H9 (cell line): ENCODE data around the gene UBE2V1. TPM values are rescaled to one million over a fixed set of nuclear protein-coding genes. Genes with fewer than 3 reads are reported as not detected.

Source experiments
- DNase-seq: peaks from one replicate; pipeline ENCODE4 v3.0.0-alpha.2; 2017
- H2AFZ ChIP-seq: one replicate; pipeline ENCODE4 v1.6.1; 2013; ENCODE audit warnings: mild to moderate bottlenecking, low read length, control low read depth, moderate library complexity
- H2AK5ac ChIP-seq: 2 replicates; pipeline ENCODE4 v1.6.1; 2013; ENCODE audit warnings: low read length, control low read depth, mixed read lengths; ENCODE audit not compliant: insufficient read length
- H2BK120ac ChIP-seq: one replicate; pipeline ENCODE4 v1.6.1; 2013; ENCODE audit warnings: low read depth, mild to moderate bottlenecking, low read length, control low read depth, inconsistent platforms; ENCODE audit not compliant: poor library complexity, severe bottlenecking
- H2BK12ac ChIP-seq: 2 replicates; pipeline ENCODE4 v1.6.1; 2013; ENCODE audit warnings: low read length, control low read depth, mixed read lengths, low read depth; ENCODE audit not compliant: insufficient read length
- H2BK15ac ChIP-seq: 2 replicates; pipeline ENCODE4 v1.6.1; 2013; ENCODE audit warnings: low read depth, low read length, control low read depth
- H2BK20ac ChIP-seq: one replicate; pipeline ENCODE4 v1.6.1; 2013; ENCODE audit warnings: low read depth, mild to moderate bottlenecking, low read length, control low read depth, inconsistent platforms; ENCODE audit not compliant: poor library complexity, severe bottlenecking
- H2BK5ac ChIP-seq: 2 replicates; pipeline ENCODE4 v1.6.1; 2013; ENCODE audit warnings: low read length, control low read depth, mixed read lengths; ENCODE audit not compliant: insufficient read length
- H3K14ac ChIP-seq: 2 replicates; pipeline ENCODE4 v1.6.1; 2013; ENCODE audit warnings: low read length, control low read depth; ENCODE audit not compliant: insufficient read depth
- H3K18ac ChIP-seq: 2 replicates; pipeline ENCODE4 v1.6.1; 2013; ENCODE audit warnings: low read depth, mild to moderate bottlenecking, mixed read lengths, low read length, control low read depth; ENCODE audit not compliant: insufficient read length
- H3K23ac ChIP-seq: 2 replicates; pipeline ENCODE4 v1.6.1; 2013; ENCODE audit warnings: low read length, control low read depth, mixed read lengths, low read depth; ENCODE audit not compliant: insufficient read length
- H3K23me2 ChIP-seq: 2 replicates; pipeline ENCODE4 v1.6.1; 2013; ENCODE audit warnings: low read depth, mild to moderate bottlenecking, mixed read lengths, low read length, control low read depth; ENCODE audit not compliant: insufficient read length, poor library complexity, severe bottlenecking
- H3K27ac ChIP-seq: 2 replicates; pipeline ENCODE4 v1.5.1; 2013; ENCODE audit warnings: low read length, control low read depth, mixed read lengths, low read depth; ENCODE audit not compliant: insufficient read length
- H3K27me3 ChIP-seq: 2 replicates; pipeline ENCODE4 v1.6.1; 2013; ENCODE audit warnings: low read length, control low read depth, inconsistent platforms; ENCODE audit not compliant: insufficient read depth
- H3K4ac ChIP-seq: 2 replicates; pipeline ENCODE4 v1.6.1; 2013; ENCODE audit warnings: low read depth, mild to moderate bottlenecking, control low read depth, inconsistent platforms, low read length, moderate library complexity
- H3K4me1 ChIP-seq: 2 replicates; pipeline ENCODE4 v1.6.1; 2013; ENCODE audit warnings: low read length, control low read depth, inconsistent platforms; ENCODE audit not compliant: insufficient read depth
- H3K4me2 ChIP-seq: 2 replicates; pipeline ENCODE4 v1.6.1; 2013; ENCODE audit warnings: low read length, control low read depth, mixed read lengths; ENCODE audit not compliant: insufficient read length, insufficient read depth
- H3K56ac ChIP-seq: 2 replicates; pipeline ENCODE4 v1.6.1; 2013; ENCODE audit warnings: low read depth, mild to moderate bottlenecking, mixed read lengths, low read length, control low read depth; ENCODE audit not compliant: insufficient read length
- H3K79me1 ChIP-seq: 2 replicates; pipeline ENCODE4 v1.6.1; 2013; ENCODE audit warnings: low read depth, mild to moderate bottlenecking, moderate library complexity, low read length, control low read depth, inconsistent platforms; ENCODE audit not compliant: insufficient read depth, poor library complexity, severe bottlenecking
- H3K79me2 ChIP-seq: 2 replicates; pipeline ENCODE4 v1.6.1; 2013; ENCODE audit warnings: low read length, control low read depth, inconsistent platforms; ENCODE audit not compliant: insufficient read depth
- H3K9ac ChIP-seq: 2 replicates; pipeline ENCODE4 v1.6.1; 2013; ENCODE audit warnings: low read length, control low read depth, mixed read lengths; ENCODE audit not compliant: insufficient read length; ENCODE audit errors: extremely low read depth
- H3K9me3 ChIP-seq: one replicate; pipeline ENCODE4 v1.6.1; 2013; ENCODE audit warnings: low read depth, low read length, inconsistent platforms; ENCODE audit not compliant: control insufficient read depth
- H3T11ph ChIP-seq: one replicate; pipeline ENCODE4 v1.6.1; 2013; ENCODE audit warnings: mild to moderate bottlenecking, low read length, control low read depth, inconsistent platforms
- H4K20me1 ChIP-seq: one replicate; pipeline ENCODE4 v1.6.1; 2013; ENCODE audit not compliant: control insufficient read depth, insufficient read length, insufficient read depth
- H4K5ac ChIP-seq: 2 replicates; pipeline ENCODE4 v1.6.1; 2013; ENCODE audit warnings: low read depth, mild to moderate bottlenecking, mixed read lengths, low read length, control low read depth; ENCODE audit not compliant: insufficient read length
- H4K8ac ChIP-seq: replicated peaks from 2 replicates; pipeline ENCODE4 v1.6.1; 2013; ENCODE audit warnings: low read length, control low read depth, mixed read lengths, low read depth; ENCODE audit not compliant: insufficient read length
- H4K91ac ChIP-seq: 2 replicates; pipeline ENCODE4 v1.6.1; 2013; ENCODE audit warnings: low read depth, mild to moderate bottlenecking, moderate library complexity, mixed read lengths, low read length, control low read depth; ENCODE audit not compliant: insufficient read length
- H3K27ac Mint-ChIP-seq, 3 experiments: 2 replicates in 2 of 3; 3 replicates in 1 of 3; pipeline ENCODE4 v1.8.0; 2020 to 2021; ENCODE audit warnings: mixed read lengths in 3 of 3, mild to moderate bottlenecking in 1 of 3, moderate library complexity in 1 of 3
- H3K27me3 Mint-ChIP-seq: 2 replicates; pipeline ENCODE4 v1.8.0; 2021; ENCODE audit warnings: low read depth, mild to moderate bottlenecking, moderate library complexity, mixed read lengths
- H3K36me3 Mint-ChIP-seq, 3 experiments: 2 replicates in 2 of 3; 3 replicates in 1 of 3; pipeline ENCODE4 v1.8.0; 2020 to 2021; ENCODE audit warnings: low read depth in 3 of 3, mixed read lengths in 3 of 3; ENCODE audit not compliant: insufficient read depth in 1 of 3
- H3K4me1 Mint-ChIP-seq, 2 experiments: 2 replicates each; pipeline ENCODE4 v1.8.0; 2020; ENCODE audit warnings: mixed read lengths in 2 of 2
- H3K4me3 Mint-ChIP-seq, 2 experiments: 2 replicates in 1 of 2; 3 replicates in 1 of 2; pipeline ENCODE4 v1.8.0; 2020 to 2021; ENCODE audit warnings: mild to moderate bottlenecking in 2 of 2, mixed read lengths in 2 of 2, moderate library complexity in 1 of 2
- H3K9me3 Mint-ChIP-seq, 2 experiments: 2 replicates in 1 of 2; 3 replicates in 1 of 2; pipeline ENCODE4 v1.8.0; 2020; ENCODE audit warnings: mild to moderate bottlenecking in 2 of 2, mixed read lengths in 2 of 2, moderate library complexity in 1 of 2
- CTCF ChIP-seq: fragments of 200-600 bp; sonication (generic); conservative IDR thresholded peaks from 3 replicates; pipeline ENCODE4 v1.8.0; 2021; ENCODE audit warnings: antibody characterized with exemption, mild to moderate bottlenecking
- WGBS: extraction: QIAGEN DNeasy Blood & Tissue Kit; methylation state at CpG from one replicate; pipeline ENCODE4 v1.1.7; 2013; ENCODE audit warnings: missing lambda C conversion rate, low lambda C conversion rate, mixed read lengths; ENCODE audit not compliant: insufficient read length; ENCODE audit errors: extremely low coverage; 5-methylcytosine and 5-hydroxymethylcytosine counted together
- total RNA-seq: library from RNA; stranded (reverse); gene quantifications from 2 replicates; pipeline ENCODE4 v1.2.1, GENCODE V29; 2021

UBE2V1 gene
- total RNA-seq, 1 experiment from 2014 or later: 152 TPM

- H3K79me2 ChIP-seq: no peaks in the 10 kb centered on the region
- no peak overlapping the region for H3K18ac ChIP-seq
- no peak overlapping the region for H4K5ac ChIP-seq
- no peaks in the 10 kb centered on the region for H3K27me3 ChIP-seq
- no peaks in the 10 kb centered on the region for H3K79me1 ChIP-seq
- no peak overlapping the region for H2AK5ac ChIP-seq
- no peak overlapping the region for H2BK20ac ChIP-seq
- H2BK15ac ChIP-seq: no peak overlapping the region
- WGBS: no CpG with 5 or more reads among the region's 10 CpGs
- no peak overlapping the region for H3K9ac ChIP-seq
- H2BK12ac ChIP-seq: no peak overlapping the region
- no peak overlapping the region for H4K91ac ChIP-seq
- Mint-ChIP-seq H3K4me1 (peaks cover 6 to 13% of the 10 kb centered on the region in 2 experiments; a peak in 2 of 4 replicates), H3K36me3 (no peaks in the 10 kb centered on the region), H3K4me3 (no peak overlapping the region), H3K9me3 (peaks cover 0 to 3% of the 10 kb centered on the region in 2 experiments; a peak in 2 of 5 replicates), H3K27me3 (no peaks in the 10 kb centered on the region), H3K27ac (no peak overlapping the region; a peak in 1 of 7 replicates)
- H3K23ac ChIP-seq: no peak overlapping the region
- no peak overlapping the region for H4K8ac ChIP-seq
- H3K4ac ChIP-seq: no peak overlapping the region
- H3K23me2 ChIP-seq: no peaks in the 10 kb centered on the region
- H2BK120ac ChIP-seq: no peak overlapping the region
- H4K20me1 ChIP-seq: no peaks in the 10 kb centered on the region
- no peak overlapping the region for H3T11ph ChIP-seq
- no peak overlapping the region for H3K27ac ChIP-seq
- H3K9me3 ChIP-seq: no peaks in the 10 kb centered on the region
- no peak overlapping the region for H3K4me2 ChIP-seq
- no peak for TF ChIP-seq CTCF
- no peak overlapping the region for H2BK5ac ChIP-seq
- H3K4me1 ChIP-seq: no peaks in the 10 kb centered on the region
- DNase-seq: no peak
- H3K14ac ChIP-seq: no peak overlapping the region
- no peak overlapping the region for H2AFZ ChIP-seq
- no peak overlapping the region for H3K56ac ChIP-seq
These were observed 63.4 kb downstream of the UBE2V1 start for GRCh38 chr20:50049442-50050026.
